Adrenal gland (tissue), 5 donors: ENCODE results near the gene LRRC31.

ENCODE experiments used
- CTCF ChIP-seq, 6 experiments: fragments of 450-650 bp in 4 of 6; fragments of 200-600 bp in 2 of 6; sonication (generic) in 1 of 6; IDR thresholded peaks; 1 replicate in 5 of 6; 2 replicates in 1 of 6; pipeline versions ENCODE4 v1.5.1 to v1.8.0; 2016 to 2021; ENCODE audit warnings: antibody characterized with exemption in 6 of 6, mild to moderate bottlenecking in 2 of 6, moderate library complexity in 1 of 6
- POLR2A ChIP-seq, 2 donors: fragments of 450-650 bp; IDR thresholded peaks; one replicate each; pipeline ENCODE4 v1.6.1; 2017; ENCODE audit warnings: antibody characterized with exemption in 2 of 2, mild to moderate bottlenecking in 2 of 2, moderate library complexity in 1 of 2
- donor health status: DM: no; HTN: no; CAD: no.

DNA sequence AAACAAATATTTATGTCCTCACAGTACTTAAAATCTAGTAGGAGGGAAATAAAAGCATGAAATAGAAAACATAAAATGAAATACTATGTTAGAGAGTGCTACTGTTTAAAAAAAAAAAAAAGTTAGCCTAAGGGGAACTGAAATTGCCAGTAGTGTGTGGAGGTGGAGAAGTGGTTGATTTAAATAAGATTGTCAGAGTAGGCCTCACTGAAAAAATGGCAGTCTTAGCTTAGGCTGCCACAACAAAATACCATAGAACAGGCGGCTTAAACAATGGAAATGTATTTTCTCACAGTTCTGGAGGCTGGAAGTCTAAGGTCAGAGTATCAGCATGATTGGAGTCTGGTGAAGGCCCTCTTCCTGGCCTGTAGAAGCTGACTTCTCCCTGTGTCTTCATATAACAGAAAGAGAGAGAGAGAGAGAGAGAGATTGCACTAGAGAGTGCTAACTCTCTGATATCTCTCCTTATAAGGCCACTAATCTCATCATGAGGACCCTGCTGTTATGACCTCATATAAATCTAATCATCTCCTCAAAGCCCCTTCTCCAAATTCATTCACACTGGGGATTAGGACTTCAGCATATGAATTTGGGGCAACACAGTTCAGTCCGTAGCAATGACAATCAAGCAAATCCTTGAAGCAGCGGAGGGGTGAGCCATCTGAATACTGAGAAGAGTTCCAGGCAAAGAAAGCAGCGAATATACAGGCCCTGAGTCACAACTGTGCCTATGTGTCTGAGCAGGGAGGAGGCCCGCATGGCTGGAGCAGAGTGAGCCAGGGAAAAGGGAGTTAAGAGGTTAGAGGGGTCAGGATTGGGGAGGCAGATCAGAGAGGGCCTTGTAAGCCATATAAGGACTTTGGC, 33.4 kb downstream of the LRRC31 start:
- TF ChIP-seq CTCF (IDR thresholded peaks at IDR 0.05) = no peak
- TF ChIP-seq POLR2A (IDR thresholded peaks at IDR 0.05) = no peak
